Stimulated activated naive CD8-positive, alpha-beta T cell treated with anti-CD3 and anti-CD28 coated beads, Interleukin-15, Interleukin-2, amounts not matched to agents 100 U/mL and 50 U/mL, for 24 hours (primary cell): ENCODE results near the gene PODNL1.
"Not testable (repeated sequence)": the region's sequence is repeated elsewhere in the genome, so short reads cannot be mapped to it uniquely, and the experiment has no call there.

Experiments
- ATAC-seq: fragments of 150-1000 bp; cut with Tn5 transposase; one replicate; pipeline ENCODE4 v1.10.0; 2021
- DNase-seq: peaks from one replicate; pipeline ENCODE4 v3.0.0; 2021

The PODNL1 gene

GRCh38 chr19:13938301-13939064, at the start of gene PODNL1:
Gene PODNL1 (minus strand): TSS chr19:13938417. CDS start chr19:13938181, 236 bp downstream.
- no peak for ATAC-seq
- DNase-seq = no peak

GRCh38 chr19:13987101-13987890, 49.1 kb upstream of the PODNL1 start:
- DNase-seq (no peak), ATAC-seq (no peak)

GRCh38 chr19:13986348-13986904, 48.2 kb upstream of the PODNL1 start:
- peak; percentile 95 for ATAC-seq

GRCh38 chr19:13985771-13986347, 47.6 kb upstream of the PODNL1 start:
- DNase-seq (peak; percentile 37), ATAC-seq (peak; percentile 0)

More at GRCh38 chr19:13986348-13986904, 48.2 kb upstream of the PODNL1 start:
- DNase-seq = peak; percentile 99

GRCh38 chr19:13984875-13985741, 46.9 kb upstream of the PODNL1 start:
- DNase-seq = no peak
- ATAC-seq = no peak

DNA sequence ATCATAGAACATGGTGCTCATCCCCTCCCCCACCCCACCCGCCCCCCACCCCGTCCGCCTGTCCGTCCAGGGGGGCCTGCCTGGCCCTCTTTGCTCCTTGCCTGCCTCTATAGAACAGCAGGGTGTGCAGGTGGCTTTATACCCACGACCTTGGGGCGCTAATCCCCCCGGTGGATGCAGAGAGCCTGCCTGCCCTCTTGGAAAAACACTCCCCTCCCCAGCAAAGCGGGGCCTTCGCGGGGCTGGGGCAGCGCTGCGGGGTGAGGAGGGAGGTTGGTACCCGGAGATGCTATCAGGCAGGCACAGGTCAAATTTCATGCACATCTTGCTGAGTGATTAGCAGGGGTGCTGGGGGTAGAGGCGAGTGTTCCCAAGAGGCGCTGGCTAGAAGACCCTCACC, 46.0 kb upstream of the PODNL1 start:
- ATAC-seq = no peak
- DNase-seq = no peak

GRCh38 chr19:13983213-13983889, 45.1 kb upstream of the PODNL1 start:
- ATAC-seq (no peak), DNase-seq (no peak)

- no peak for DNase-seq
- no peak for ATAC-seq
Observed at GRCh38 chr19:13982773-13983172, 44.6 kb upstream of the PODNL1 start.

- DNase-seq (no peak), ATAC-seq (no peak)
Observed at GRCh38 chr19:13981988-13982501, 43.8 kb upstream of the PODNL1 start.

DNA sequence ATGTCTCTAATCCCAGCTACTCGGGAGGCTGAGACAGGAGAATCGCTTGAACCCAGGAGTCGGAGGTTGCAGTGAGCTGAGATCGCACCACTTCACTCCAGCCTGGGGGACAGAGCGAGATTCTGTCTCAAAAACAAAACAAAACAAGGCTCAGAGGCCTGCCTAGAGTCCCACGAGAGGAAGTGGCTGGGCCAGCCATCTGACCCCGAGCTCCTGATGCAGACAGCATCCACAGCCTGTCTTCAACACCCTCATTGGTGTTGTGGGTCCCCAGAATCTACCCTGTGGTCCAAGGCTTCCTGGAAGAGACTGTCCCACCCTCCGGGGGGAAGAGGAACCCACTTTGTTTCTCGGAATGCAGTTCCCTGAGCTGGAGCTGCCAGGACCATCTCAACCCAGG, 43.2 kb upstream of the PODNL1 start:
- no peak for ATAC-seq
- DNase-seq = no peak

GRCh38 chr19:13981021-13981420, 42.8 kb upstream of the PODNL1 start:
- DNase-seq = no peak
- no peak for ATAC-seq

DNA sequence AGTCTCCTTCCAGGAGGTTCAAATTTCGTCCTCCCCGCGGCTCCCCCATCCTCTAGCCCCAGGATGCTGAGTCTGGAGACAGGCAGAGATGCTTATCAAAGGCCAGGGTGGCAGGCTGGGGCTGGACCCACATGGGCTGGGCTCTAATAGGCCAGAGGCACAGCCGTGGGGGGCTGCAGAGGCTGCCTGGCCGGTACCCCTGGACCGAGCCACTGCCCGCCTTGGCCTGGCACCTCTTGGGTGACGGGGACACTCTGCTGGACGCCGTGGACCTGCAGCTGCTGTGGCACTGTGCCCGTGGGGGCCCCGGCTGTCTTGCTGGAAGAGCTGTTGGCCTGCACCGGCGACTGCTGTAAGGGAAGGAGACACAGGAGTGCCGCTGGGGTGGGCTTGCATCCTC, 42.1 kb upstream of the PODNL1 start:
- no peak for ATAC-seq
- no peak for DNase-seq

DNA sequence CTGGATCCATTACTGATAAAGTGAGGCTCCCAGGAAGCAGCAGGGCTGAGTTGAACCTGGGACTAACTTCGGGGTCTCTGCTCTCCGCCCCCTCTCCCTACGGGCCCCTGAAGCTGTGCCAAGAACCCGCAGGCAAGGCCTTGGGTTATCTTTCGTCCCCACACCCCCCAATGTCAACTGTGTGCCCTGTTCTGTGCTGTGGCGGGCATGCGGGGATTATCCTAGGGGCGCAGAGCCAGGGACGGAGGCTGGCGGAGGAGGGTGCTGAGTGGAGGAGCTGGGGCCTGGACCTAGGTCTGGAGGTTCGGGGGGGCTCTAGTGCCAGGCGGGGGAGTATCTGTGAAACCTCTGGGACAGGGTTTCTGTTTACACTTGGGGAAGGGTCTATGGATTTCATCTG, 41.5 kb upstream of the PODNL1 start:
- DNase-seq = no peak
- no peak for ATAC-seq

DNA sequence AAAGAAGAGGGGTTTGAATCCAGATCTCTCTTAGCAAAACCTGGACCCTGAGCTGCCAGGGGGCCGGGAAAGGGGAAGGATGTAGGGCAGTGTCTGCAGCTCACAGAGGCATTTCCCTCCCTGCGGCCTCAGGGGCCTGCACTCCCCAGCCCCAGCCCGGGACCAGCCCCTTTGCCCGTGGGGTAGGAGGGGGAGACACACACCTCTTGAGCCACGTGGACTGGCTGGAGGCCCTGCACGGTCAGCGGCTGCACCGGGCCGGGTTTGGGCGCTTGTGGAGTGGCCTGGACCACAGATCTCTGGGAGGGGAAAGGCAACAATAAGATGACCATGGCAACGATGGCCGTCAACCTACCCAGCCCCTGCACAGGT, 41.0 kb upstream of the PODNL1 start:
- ATAC-seq = no peak
- DNase-seq = no peak

DNA sequence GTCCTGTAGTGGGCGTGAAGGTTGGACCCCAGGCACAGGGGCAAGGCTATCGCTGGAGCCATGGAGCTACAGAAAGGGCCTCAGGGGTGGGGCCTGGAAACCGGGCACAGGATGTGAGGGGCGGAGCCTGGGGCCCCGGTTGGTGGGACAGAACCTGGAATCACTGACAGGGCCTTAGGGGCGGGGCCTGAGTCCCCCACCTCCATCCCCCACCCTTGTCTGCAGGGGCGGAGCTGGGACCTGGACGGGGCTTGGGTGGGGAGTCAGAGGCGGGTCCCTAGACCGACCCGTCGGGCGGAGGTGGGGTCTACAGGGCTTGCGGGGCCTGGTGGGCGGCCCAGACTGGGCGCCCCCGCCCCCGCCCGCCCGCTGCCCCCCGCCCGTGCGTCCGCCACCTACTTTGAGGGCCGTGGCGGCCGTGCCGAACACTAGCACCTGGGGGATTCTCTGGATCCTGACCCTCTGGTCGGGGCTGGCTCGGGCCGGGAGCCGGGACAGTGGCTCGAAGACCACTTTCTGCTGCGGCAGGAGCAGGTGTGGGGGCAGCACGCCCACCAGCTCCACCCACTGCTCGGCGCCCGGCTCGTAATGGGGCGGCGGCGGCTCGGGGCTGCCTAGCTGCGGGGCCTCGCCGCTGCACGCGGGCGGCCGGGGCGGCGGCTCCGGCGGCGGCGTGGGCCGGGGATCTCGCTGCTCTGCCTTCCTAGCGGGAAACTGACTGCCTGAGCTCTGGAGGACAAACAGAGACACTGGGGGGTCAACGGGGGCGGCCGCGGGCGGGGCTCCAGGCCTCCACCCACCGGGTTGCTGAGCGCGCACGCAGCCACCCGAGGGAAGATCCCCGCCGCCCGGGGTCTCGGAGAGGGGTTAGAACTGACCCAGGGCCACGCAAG, 40.4 kb upstream of the PODNL1 start:
- ATAC-seq (peak; percentile 56), DNase-seq (peak; percentile 67)

GRCh38 chr19:13977803-13978202, 39.6 kb upstream of the PODNL1 start:
- no peak for ATAC-seq
- no peak for DNase-seq

DNA sequence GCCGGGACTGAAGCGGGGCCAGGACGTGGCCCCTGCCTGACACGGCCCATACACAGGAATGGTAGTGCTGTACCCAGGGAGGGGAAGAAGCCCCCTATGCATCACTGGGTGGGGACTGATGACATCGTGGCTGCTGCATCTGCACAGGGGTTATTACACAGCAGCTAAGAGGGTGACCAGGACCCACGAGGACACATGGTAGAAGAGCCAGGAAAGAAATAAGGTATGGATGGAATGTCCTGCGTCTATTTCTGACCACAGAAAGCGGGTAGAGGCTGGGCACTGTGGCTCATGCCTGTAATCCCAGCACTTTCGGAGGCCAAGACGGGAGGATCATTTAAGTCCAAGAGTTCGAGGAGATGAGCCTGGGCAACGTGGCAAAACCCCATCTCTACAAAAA, 38.2 kb upstream of the PODNL1 start:
- no peak for DNase-seq
- ATAC-seq = no peak

- no peak for ATAC-seq
Observed at GRCh38 chr19:13975870-13976269, 37.7 kb upstream of the PODNL1 start.

GRCh38 chr19:13974073-13974472, 35.9 kb upstream of the PODNL1 start:
- no peak for DNase-seq
- peak; percentile 47 for ATAC-seq

More at GRCh38 chr19:13975870-13976269, 37.7 kb upstream of the PODNL1 start:
- DNase-seq = no peak

GRCh38 chr19:13973479-13973878, 35.3 kb upstream of the PODNL1 start:
- not testable (repeated sequence) for ATAC-seq, DNase-seq
